ENCODE data around the gene TUBGCP2. TPM values are rescaled to one million over a fixed set of nuclear protein-coding genes. Genes with fewer than 3 reads are reported as not detected.

The TUBGCP2 gene
- total RNA-seq, 1 experiment from 2014 or later, result 35.4 TPM

DNA sequence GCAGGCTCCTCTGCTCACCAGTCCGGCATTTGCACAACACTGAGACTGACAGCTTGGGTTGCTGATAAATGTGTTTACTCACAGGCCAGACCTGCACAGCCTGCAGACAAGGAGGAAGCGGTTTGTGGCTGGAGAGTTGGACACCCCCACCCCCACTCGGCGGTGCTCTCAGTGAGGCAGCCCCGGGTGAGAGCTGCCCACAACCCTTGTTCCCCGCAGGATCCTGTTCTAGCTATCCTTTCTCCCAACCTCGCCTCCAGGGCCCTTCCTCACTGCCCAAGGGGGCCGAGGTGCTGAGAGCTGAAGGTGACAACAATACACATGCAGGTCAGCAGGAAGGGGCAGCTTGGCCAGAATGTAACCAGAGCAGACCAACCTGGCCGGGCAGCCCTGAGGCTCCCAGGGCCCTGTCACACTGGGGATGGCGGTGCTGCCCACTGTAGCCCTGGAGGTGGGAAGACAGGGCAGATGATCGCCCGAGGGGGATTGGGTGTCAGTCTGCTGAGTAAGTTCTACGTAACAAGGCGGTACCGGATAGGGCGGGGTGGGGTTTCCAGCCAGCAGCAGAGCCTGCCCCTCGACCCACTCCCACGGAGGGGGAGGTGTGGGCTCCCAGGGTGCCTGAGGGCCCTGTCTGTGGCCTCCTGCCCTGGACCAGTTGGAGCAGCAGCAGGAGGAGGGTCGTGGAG lies 30.0 kb downstream of the TUBGCP2 start:
- Histone ChIP-seq H3K9ac (ENCODE audit: low read length) (no peak overlapping the region), H3K9me2 (ENCODE audit: insufficient read depth) (no peaks in the 10 kb centered on the region)
- CTCF ChIA-PET, result no interaction called here

More for the DNA sequence above, 30.0 kb downstream of the TUBGCP2 start:
- Histone ChIP-seq H3K27ac (ENCODE audit: low read depth, low read length) (no peak overlapping the region), H3K4me1 (ENCODE audit: control insufficient read depth in 1 of 2, insufficient read depth in 2 of 2, low read length in 2 of 2) (no peaks in the 10 kb centered on the region), H3K9me3 (ENCODE audit: control insufficient read depth in 1 of 2, insufficient read depth in 1 of 2, low read depth in 1 of 2, low read length in 2 of 2) (no peaks in the 10 kb centered on the region), H3K4me3 (replicated peaks in 1 of 2; ENCODE audit: low read depth in 1 of 2, low read length in 2 of 2) (no peak overlapping the region), H3K79me2 (ENCODE audit: insufficient read depth, low read length) (no peaks in the 10 kb centered on the region), H3K36me3 (ENCODE audit: control insufficient read depth in 1 of 2, insufficient read depth in 2 of 2, low read length in 2 of 2) (no peaks in the 10 kb centered on the region), H4K20me1 (ENCODE audit: insufficient read depth) (no peaks in the 10 kb centered on the region), H3K4me2 (ENCODE audit: low read length) (no peak overlapping the region), H3K27me3 (ENCODE audit: insufficient read depth, low read length) (no peaks in the 10 kb centered on the region), H2AFZ (ENCODE audit: low read depth, low read length, poor library complexity, severe bottlenecking) (no peak overlapping the region)
- POLR2A ChIA-PET, result no interaction called here
- intact Hi-C loops (cut with micrococcal nuclease), result no loop called here
- no peak for TF ChIP-seq CEBPB (IDR thresholded peaks at IDR 0.05; ENCODE audit: low read depth)
- TF ChIP-seq EGR1 (IDR thresholded peaks at IDR 0.05; ENCODE audit: low read depth), result no peak
- no peak for TF ChIP-seq ELF1 (IDR thresholded peaks at IDR 0.05; ENCODE audit: borderline replicate concordance, low read depth)
- TF ChIP-seq, protein P1, sequence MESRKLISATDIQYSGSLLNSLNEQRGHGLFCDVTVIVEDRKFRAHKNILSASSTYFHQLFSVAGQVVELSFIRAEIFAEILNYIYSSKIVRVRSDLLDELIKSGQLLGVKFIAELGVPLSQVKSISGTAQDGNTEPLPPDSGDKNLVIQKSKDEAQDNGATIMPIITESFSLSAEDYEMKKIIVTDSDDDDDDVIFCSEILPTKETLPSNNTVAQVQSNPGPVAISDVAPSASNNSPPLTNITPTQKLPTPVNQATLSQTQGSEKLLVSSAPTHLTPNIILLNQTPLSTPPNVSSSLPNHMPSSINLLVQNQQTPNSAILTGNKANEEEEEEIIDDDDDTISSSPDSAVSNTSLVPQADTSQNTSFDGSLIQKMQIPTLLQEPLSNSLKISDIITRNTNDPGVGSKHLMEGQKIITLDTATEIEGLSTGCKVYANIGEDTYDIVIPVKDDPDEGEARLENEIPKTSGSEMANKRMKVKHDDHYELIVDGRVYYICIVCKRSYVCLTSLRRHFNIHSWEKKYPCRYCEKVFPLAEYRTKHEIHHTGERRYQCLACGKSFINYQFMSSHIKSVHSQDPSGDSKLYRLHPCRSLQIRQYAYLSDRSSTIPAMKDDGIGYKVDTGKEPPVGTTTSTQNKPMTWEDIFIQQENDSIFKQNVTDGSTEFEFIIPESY (IDR thresholded peaks at IDR 0.05; ENCODE audit: extremely low read depth, insufficient replicate concordance, low read length), result no peak
- no peak for TF ChIP-seq CBX3 (IDR thresholded peaks at IDR 0.05; ENCODE audit: low read depth)
- TF ChIP-seq TCF7L2 (IDR thresholded peaks at IDR 0.05; ENCODE audit: borderline replicate concordance, extremely low read depth, insufficient read depth, insufficient read length), result no peak
- no peak for TF ChIP-seq RAD21 (IDR thresholded peaks at IDR 0.05; ENCODE audit: low read depth)
- TF ChIP-seq ZFX (IDR thresholded peaks at IDR 0.05), result no peak
- no peak for TF ChIP-seq FOSL1 (IDR thresholded peaks at IDR 0.05; ENCODE audit: low read depth)
- TF ChIP-seq CTCF (IDR thresholded peaks at IDR 0.05 in 2 of 3, conservative IDR thresholded peaks at IDR 0.05 in 1 of 3; ENCODE audit: borderline replicate concordance in 1 of 3, insufficient read depth in 1 of 3, low read depth in 2 of 3, low read length in 2 of 3), result no peak
- no peak for TF ChIP-seq SRF (IDR thresholded peaks at IDR 0.05; ENCODE audit: low read depth)
- no peak for TF ChIP-seq JUND (IDR thresholded peaks at IDR 0.05)
- TF ChIP-seq YY1 (IDR thresholded peaks at IDR 0.05; ENCODE audit: extremely low read depth, insufficient replicate concordance, low read depth, low read length), result no peak
- TF ChIP-seq EZH2phosphoT487 (IDR thresholded peaks at IDR 0.05; ENCODE audit: borderline replicate concordance), result no peak
- TF ChIP-seq POLR2A (IDR thresholded peaks at IDR 0.05; ENCODE audit: borderline replicate concordance, extremely low read depth, insufficient read depth, insufficient read length), result no peak
- TF ChIP-seq, protein P2, sequence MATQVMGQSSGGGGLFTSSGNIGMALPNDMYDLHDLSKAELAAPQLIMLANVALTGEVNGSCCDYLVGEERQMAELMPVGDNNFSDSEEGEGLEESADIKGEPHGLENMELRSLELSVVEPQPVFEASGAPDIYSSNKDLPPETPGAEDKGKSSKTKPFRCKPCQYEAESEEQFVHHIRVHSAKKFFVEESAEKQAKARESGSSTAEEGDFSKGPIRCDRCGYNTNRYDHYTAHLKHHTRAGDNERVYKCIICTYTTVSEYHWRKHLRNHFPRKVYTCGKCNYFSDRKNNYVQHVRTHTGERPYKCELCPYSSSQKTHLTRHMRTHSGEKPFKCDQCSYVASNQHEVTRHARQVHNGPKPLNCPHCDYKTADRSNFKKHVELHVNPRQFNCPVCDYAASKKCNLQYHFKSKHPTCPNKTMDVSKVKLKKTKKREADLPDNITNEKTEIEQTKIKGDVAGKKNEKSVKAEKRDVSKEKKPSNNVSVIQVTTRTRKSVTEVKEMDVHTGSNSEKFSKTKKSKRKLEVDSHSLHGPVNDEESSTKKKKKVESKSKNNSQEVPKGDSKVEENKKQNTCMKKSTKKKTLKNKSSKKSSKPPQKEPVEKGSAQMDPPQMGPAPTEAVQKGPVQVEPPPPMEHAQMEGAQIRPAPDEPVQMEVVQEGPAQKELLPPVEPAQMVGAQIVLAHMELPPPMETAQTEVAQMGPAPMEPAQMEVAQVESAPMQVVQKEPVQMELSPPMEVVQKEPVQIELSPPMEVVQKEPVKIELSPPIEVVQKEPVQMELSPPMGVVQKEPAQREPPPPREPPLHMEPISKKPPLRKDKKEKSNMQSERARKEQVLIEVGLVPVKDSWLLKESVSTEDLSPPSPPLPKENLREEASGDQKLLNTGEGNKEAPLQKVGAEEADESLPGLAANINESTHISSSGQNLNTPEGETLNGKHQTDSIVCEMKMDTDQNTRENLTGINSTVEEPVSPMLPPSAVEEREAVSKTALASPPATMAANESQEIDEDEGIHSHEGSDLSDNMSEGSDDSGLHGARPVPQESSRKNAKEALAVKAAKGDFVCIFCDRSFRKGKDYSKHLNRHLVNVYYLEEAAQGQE (IDR thresholded peaks at IDR 0.05; ENCODE audit: low read depth), result no peak
- TF ChIP-seq POLR2AphosphoS5 (IDR thresholded peaks at IDR 0.05; ENCODE audit: low read depth, low read length), result no peak
- no peak for TF ChIP-seq EZH2 (IDR thresholded peaks at IDR 0.05)
- TF ChIP-seq SP1 (IDR thresholded peaks at IDR 0.05; ENCODE audit: low read depth), result no peak
- no TSS peak for BruUV-seq (replicated peaks)
- ATAC-seq (no peak), DNase-seq (ENCODE audit: low read depth, low spot score) (no peak)
- RAD21 ChIA-PET (ENCODE audit: low non-redundant PET in 1 of 2, low total read pairs in 2 of 2, uncharacterized antibody in 2 of 2, unreplicated experiment in 2 of 2), result no interaction called here
